Suprapubic skin (tissue), 4 donors: ENCODE results near the gene ETV2. TPM values are rescaled to one million over a fixed set of nuclear protein-coding genes. Genes with fewer than 3 reads are reported as not detected.

Source experiments
- DNase-seq, 2 donors: peaks; one replicate each; pipeline ENCODE4 v3.0.0-alpha.2; 2019; ENCODE audit warnings: low spot score in 2 of 2
- H3K27ac ChIP-seq: fragments of 200-600 bp; sonication (generic); one replicate; pipeline ENCODE4 v1.5.1; 2019
- H3K27me3 ChIP-seq: fragments of 200-600 bp; sonication (generic); one replicate; pipeline ENCODE4 v1.5.1; 2019
- H3K36me3 ChIP-seq: fragments of 200-600 bp; sonication (generic); one replicate; pipeline ENCODE4 v1.5.1; 2019
- H3K4me1 ChIP-seq: fragments of 200-600 bp; sonication (generic); one replicate; pipeline ENCODE4 v1.5.1; 2019
- H3K4me3 ChIP-seq: fragments of 200-600 bp; sonication (generic); one replicate; pipeline ENCODE4 v1.5.1; 2019; ENCODE audit warnings: mild to moderate bottlenecking
- H3K9me3 ChIP-seq: fragments of 200-600 bp; sonication (generic); one replicate; pipeline ENCODE4 v1.5.1; 2019
- EP300 ChIP-seq: sonication (generic); formaldehyde crosslinking; IDR thresholded peaks from one replicate; pipeline ENCODE4 v1.6.1; 2017; ENCODE audit warnings: antibody characterized with exemption
- POLR2A ChIP-seq, 2 donors: fragments of 450-650 bp; IDR thresholded peaks; one replicate each; pipeline ENCODE4 v1.6.1; 2017; ENCODE audit warnings: antibody characterized with exemption in 2 of 2, mild to moderate bottlenecking in 2 of 2, moderate library complexity in 2 of 2
- POLR2AphosphoS5 ChIP-seq, 3 donors: sonication (generic); formaldehyde crosslinking; IDR thresholded peaks; one replicate each; pipeline ENCODE4 v1.6.1; 2017; ENCODE audit warnings: antibody characterized with exemption in 3 of 3
- WGBS: methylation state at CpG from one replicate; pipeline ENCODE4 v1.1.5; 2018; 5-methylcytosine and 5-hydroxymethylcytosine counted together
- total RNA-seq, 4 donors: library from RNA; depleted of rRNA; stranded (reverse); fragments of >200 nt; gene quantifications; one replicate each; pipeline ENCODE4 v1.1.0, GENCODE V29; 2016
- TF ChIP-seq, protein P1 (sequence below), 2 donors: fragments of 200-600 bp in 1 of 2; fragments of 450-650 bp in 1 of 2; sonication (generic) in 1 of 2; IDR thresholded peaks; one replicate each; pipeline ENCODE4 v1.5.1; 2016 to 2019; ENCODE audit warnings: antibody characterized with exemption in 2 of 2, mild to moderate bottlenecking in 1 of 2, moderate library complexity in 1 of 2

The ETV2 gene
- total RNA-seq, 4 donors from 2014 or later, result 1.0 to 4.0 (median 1.9) TPM

DNA sequence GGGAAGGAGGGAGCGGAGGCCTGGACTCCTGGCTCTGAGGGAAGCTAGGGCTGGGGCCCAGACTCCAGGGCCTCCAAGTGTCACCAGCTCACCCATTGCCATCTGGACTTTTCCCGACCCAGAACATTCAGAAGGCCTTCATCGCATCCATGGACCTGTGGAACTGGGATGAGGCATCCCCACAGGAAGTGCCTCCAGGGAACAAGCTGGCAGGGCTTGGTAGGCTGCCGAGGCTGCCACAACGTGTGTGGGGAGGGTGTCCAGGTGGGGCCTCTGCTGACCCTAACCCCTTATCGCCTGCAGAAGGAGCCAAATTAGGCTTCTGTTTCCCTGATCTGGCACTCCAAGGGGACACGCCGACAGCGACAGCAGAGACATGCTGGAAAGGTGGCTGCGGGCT, 767 bp downstream of the ETV2 start:
- Histone ChIP-seq H3K27me3 (no peaks in the 10 kb centered on the region), H3K36me3 (peaks cover 10% of the 10 kb centered on the region), H3K4me1 (peaks cover 28% of the 10 kb centered on the region), H3K9me3 (no peaks in the 10 kb centered on the region), H3K27ac (no peak overlapping the region), H3K4me3 (no peak overlapping the region)
- WGBS, result 65% methylated on average over 10 of the region's 10 CpGs
- TF ChIP-seq, protein P1, sequence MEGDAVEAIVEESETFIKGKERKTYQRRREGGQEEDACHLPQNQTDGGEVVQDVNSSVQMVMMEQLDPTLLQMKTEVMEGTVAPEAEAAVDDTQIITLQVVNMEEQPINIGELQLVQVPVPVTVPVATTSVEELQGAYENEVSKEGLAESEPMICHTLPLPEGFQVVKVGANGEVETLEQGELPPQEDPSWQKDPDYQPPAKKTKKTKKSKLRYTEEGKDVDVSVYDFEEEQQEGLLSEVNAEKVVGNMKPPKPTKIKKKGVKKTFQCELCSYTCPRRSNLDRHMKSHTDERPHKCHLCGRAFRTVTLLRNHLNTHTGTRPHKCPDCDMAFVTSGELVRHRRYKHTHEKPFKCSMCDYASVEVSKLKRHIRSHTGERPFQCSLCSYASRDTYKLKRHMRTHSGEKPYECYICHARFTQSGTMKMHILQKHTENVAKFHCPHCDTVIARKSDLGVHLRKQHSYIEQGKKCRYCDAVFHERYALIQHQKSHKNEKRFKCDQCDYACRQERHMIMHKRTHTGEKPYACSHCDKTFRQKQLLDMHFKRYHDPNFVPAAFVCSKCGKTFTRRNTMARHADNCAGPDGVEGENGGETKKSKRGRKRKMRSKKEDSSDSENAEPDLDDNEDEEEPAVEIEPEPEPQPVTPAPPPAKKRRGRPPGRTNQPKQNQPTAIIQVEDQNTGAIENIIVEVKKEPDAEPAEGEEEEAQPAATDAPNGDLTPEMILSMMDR (IDR thresholded peaks at IDR 0.05), result no peak
- no peak for TF ChIP-seq POLR2A (IDR thresholded peaks at IDR 0.05)
- no peak for DNase-seq

DNA sequence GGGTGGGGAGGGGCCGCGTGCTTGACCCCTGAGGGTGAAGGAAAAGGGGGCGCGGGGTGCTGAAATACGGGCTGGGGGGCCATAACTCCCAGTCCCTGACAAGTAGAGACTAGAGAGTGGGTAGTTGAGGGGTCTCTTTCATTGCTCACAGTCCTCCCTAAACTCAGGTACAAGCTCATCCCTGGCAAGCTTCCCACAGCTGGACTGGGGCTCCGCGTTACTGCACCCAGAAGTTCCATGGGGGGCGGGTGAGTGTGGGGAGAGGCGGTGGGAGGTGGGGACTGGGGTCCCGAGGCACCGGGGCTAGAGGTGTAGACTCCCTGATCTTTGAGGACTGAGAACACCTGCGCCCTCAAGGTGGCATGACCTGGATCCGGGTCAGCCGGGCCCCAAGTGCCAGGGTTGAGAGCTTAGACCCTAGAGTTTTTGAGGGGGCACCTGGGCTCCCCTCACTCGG, 1.3 kb downstream of the ETV2 start:
- Histone ChIP-seq H3K4me1 (peaks cover 31% of the 10 kb centered on the region), H3K27ac (peak overlapping the region; percentile 73), H3K9me3 (no peaks in the 10 kb centered on the region), H3K36me3 (peaks cover 5% of the 10 kb centered on the region), H3K4me3 (peak overlapping the region; percentile 71), H3K27me3 (no peaks in the 10 kb centered on the region)
- TF ChIP-seq, protein P1 (IDR thresholded peaks at IDR 0.05), result no peak
- TF ChIP-seq POLR2AphosphoS5 (IDR thresholded peaks at IDR 0.05), result no peak
- no peak for TF ChIP-seq POLR2A (IDR thresholded peaks at IDR 0.05)
- TF ChIP-seq EP300, result no peak
- WGBS, result 63% methylated on average over 5 of the region's 15 CpGs
- DNase-seq, result no peak

DNA sequence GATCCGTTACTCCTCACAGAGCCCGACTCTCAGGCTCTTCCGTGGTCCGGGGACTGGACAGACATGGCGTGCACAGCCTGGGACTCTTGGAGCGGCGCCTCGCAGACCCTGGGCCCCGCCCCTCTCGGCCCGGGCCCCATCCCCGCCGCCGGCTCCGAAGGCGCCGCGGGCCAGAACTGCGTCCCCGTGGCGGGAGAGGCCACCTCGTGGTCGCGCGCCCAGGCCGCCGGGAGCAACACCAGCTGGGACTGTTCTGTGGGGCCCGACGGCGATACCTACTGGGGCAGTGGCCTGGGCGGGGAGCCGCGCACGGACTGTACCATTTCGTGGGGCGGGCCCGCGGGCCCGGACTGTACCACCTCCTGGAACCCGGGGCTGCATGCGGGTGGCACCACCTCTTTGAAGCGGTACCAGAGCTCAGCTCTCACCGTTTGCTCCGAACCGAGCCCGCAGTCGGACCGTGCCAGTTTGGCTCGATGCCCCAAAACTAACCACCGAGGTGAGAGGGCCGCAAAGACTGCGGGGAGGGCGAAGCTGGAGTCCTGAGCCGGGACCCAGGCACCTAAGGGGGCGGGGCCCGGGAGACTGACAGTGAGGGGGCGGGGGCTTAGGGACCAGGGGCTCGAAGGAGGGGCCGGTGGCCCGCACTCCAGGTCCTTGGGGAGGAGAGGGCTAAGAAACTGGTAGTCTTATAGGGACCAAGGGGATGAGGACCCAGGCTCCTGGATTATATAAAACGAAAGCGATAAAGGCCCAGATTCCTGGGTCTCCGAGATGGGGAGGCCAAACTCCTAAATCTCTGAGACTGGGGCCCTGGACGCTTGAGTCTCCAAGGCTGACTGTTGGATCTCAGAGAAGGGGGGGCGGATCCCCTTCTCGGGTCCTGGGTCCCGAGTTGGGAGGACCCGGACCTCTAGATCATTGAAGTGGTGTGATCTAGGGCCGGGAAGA, 2.0 kb downstream of the ETV2 start:
- Histone ChIP-seq H3K4me3 (peak overlapping the region; percentile 71), H3K36me3 (no peaks in the 10 kb centered on the region), H3K4me1 (peaks cover 32% of the 10 kb centered on the region), H3K27me3 (no peaks in the 10 kb centered on the region), H3K27ac (peak overlapping the region; percentile 73), H3K9me3 (no peaks in the 10 kb centered on the region)
- DNase-seq, result peak in 1 of 2 donors; percentile 91
- 1% methylated on average over 42 of the region's 69 CpGs for WGBS
- TF ChIP-seq POLR2A (IDR thresholded peaks at IDR 0.05), result peak in 1 of 2 donors; percentile 42
- TF ChIP-seq, protein P1 (IDR thresholded peaks at IDR 0.05), result no peak
- TF ChIP-seq EP300, result no peak
- TF ChIP-seq POLR2AphosphoS5 (IDR thresholded peaks at IDR 0.05), result peak in 1 of 3 donors; percentile 14

DNA sequence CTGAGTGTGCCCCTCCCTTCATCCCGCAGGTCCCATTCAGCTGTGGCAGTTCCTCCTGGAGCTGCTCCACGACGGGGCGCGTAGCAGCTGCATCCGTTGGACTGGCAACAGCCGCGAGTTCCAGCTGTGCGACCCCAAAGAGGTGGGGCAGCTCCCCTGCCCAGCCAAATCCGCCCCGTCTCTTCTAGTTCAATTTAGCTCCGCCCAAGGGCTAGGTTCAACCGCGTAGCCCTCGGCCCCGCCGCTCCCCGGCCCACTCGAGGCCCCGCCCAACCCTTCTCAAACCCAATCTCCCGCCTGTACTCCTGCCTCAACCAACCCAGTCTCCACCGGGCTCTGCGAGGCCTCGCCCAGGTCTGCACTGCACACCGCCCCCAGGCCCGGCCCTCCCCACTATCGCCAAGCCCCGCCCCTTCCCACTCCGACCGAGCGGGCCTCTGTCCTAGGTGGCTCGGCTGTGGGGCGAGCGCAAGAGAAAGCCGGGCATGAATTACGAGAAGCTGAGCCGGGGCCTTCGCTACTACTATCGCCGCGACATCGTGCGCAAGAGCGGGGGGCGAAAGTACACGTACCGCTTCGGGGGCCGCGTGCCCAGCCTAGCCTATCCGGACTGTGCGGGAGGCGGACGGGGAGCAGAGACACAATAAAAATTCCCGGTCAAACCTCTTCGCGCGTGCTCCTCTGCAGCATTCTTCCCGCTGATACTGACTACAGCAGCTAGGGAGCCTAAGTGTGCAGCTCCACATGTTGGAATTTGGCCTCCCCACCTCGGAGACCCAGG, 2.9 kb downstream of the ETV2 start:
- 2% methylated on average over 31 of the region's 60 CpGs for WGBS

More for the DNA sequence above, 2.9 kb downstream of the ETV2 start:
- Histone ChIP-seq H3K36me3 (no peaks in the 10 kb centered on the region), H3K9me3 (no peaks in the 10 kb centered on the region), H3K27ac (peak overlapping the region; percentile 73), H3K4me3 (peak overlapping the region; percentile 71), H3K4me1 (peaks cover 40% of the 10 kb centered on the region), H3K27me3 (no peaks in the 10 kb centered on the region)
- TF ChIP-seq POLR2AphosphoS5 (IDR thresholded peaks at IDR 0.05), result no peak
- no peak for TF ChIP-seq EP300
- TF ChIP-seq POLR2A (IDR thresholded peaks at IDR 0.05), result no peak
- TF ChIP-seq, protein P1 (IDR thresholded peaks at IDR 0.05), result no peak
- DNase-seq, result peak; percentile 97 to 98
